Parathyroid adenoma (tissue), 2 donors: ENCODE measurements around the gene POLN.
A peak's percentile ranks its signal among the peaks of the same experiment; 100 is the strongest.

Experiments used
- H2AFZ ChIP-seq: fragments of 300-600 bp; sonication (generic); one replicate; pipeline ENCODE4 v1.7.0; 2017; ENCODE audit warnings: antibody characterized with exemption, mild to moderate bottlenecking
- H3K27ac ChIP-seq: fragments of 300-600 bp; sonication (generic); one replicate; pipeline ENCODE4 v1.7.0; 2017
- H3K27me3 ChIP-seq: fragments of 300-600 bp; sonication (generic); one replicate; pipeline ENCODE4 v1.7.0; 2017; ENCODE audit warnings: low read length; ENCODE audit not compliant: control insufficient read depth, insufficient read depth
- H3K36me3 ChIP-seq: fragments of 300-600 bp; sonication (generic); one replicate; pipeline ENCODE4 v1.7.0; 2017; ENCODE audit warnings: low read length; ENCODE audit not compliant: control insufficient read depth, insufficient read depth
- H3K4me1 ChIP-seq: fragments of 300-600 bp; sonication (generic); one replicate; pipeline ENCODE4 v1.7.0; 2017; ENCODE audit warnings: control low read depth
- H3K4me2 ChIP-seq: fragments of 300-600 bp; sonication (generic); one replicate; pipeline ENCODE4 v1.7.0; 2017; ENCODE audit warnings: low read length
- H3K4me3 ChIP-seq: fragments of 300-600 bp; sonication (generic); one replicate; pipeline ENCODE4 v1.7.0; 2017; ENCODE audit warnings: low read depth, low read length
- H3K79me2 ChIP-seq: fragments of 300-600 bp; sonication (generic); one replicate; pipeline ENCODE4 v1.7.0; 2017; ENCODE audit warnings: control low read depth
- H3K9ac ChIP-seq: fragments of 300-600 bp; sonication (generic); one replicate; pipeline ENCODE4 v1.7.0; 2017; ENCODE audit warnings: mild to moderate bottlenecking
- H3K9me3 ChIP-seq: fragments of 300-600 bp; sonication (generic); one replicate; pipeline ENCODE4 v1.7.0; 2017; ENCODE audit warnings: low read length; ENCODE audit not compliant: control insufficient read depth
- TF ChIP-seq, protein P1 (sequence below): fragments of 300-600 bp; sonication (generic); IDR thresholded peaks from one replicate; pipeline ENCODE4 v1.7.0; 2017; ENCODE audit warnings: antibody characterized with exemption, mild to moderate bottlenecking
- donor health status: primary hyperparathyroidism.

POLN gene

DNA sequence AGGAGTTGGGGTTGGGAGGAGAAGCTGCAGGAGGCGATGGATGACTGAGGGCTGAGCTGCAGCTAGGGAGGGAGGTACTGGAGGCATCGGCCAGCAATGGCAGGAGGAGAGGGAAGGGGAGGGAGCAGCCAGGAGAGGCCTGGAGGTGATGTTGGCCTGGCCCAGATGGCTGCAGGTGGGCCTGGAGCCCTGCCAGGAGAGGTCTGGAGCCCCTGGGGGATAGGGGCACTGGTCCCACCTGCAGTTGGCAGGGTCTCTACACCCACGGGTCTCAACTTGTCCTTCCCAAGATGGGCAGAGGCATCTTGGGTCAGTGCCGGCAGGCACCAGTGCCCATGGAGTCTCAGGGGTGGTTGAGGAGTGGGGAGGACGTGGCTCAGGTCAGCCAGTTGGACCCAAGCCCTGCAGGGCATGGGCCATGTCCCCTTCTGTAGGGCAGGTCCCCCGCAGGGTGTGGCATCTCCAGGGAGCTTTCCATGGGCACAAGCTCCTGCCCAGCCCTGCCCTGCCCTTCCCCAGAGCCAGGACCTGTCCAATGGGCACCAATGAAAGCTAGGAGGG lies 22.6 kb upstream of the POLN start:
- Histone ChIP-seq H3K4me1 (peaks cover 10% of the 10 kb centered on the region), H3K4me3 (no peak overlapping the region), H3K9ac (no peak overlapping the region), H3K36me3 (no peaks in the 10 kb centered on the region), H3K4me2 (no peak overlapping the region), H2AFZ (no peak overlapping the region), H3K27ac (no peak overlapping the region), H3K79me2 (peaks cover 5% of the 10 kb centered on the region), H3K9me3 (no peaks in the 10 kb centered on the region), H3K27me3 (no peaks in the 10 kb centered on the region)
- TF ChIP-seq, protein P1, sequence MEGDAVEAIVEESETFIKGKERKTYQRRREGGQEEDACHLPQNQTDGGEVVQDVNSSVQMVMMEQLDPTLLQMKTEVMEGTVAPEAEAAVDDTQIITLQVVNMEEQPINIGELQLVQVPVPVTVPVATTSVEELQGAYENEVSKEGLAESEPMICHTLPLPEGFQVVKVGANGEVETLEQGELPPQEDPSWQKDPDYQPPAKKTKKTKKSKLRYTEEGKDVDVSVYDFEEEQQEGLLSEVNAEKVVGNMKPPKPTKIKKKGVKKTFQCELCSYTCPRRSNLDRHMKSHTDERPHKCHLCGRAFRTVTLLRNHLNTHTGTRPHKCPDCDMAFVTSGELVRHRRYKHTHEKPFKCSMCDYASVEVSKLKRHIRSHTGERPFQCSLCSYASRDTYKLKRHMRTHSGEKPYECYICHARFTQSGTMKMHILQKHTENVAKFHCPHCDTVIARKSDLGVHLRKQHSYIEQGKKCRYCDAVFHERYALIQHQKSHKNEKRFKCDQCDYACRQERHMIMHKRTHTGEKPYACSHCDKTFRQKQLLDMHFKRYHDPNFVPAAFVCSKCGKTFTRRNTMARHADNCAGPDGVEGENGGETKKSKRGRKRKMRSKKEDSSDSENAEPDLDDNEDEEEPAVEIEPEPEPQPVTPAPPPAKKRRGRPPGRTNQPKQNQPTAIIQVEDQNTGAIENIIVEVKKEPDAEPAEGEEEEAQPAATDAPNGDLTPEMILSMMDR = no peak

DNA sequence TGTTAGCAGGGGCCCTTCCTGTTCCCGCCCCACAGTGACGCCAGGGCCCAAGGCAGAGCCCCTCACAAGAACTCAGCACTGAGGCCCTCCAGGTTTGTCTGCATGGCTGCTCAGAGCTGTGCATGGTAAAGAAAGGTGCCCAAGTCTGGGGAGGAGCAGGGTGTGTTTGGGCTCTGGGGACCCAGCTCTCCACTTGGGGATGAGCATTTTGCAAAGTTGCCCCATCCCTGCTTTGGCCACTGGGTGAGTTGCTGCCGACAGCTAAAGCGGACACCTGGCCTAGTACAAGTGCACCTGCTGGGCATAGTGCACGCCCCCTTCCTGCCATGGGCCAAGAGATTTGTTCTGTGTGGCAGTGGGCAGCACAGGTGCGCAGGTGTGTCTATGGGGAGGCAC lies 22.0 kb upstream of the POLN start:
- no peaks in the 10 kb centered on the region for H3K36me3 ChIP-seq
- peaks cover 13% of the 10 kb centered on the region for H3K4me1 ChIP-seq
- H3K27me3 ChIP-seq = no peaks in the 10 kb centered on the region
- no peak overlapping the region for H3K27ac ChIP-seq
- no peak overlapping the region for H2AFZ ChIP-seq
- no peak overlapping the region for H3K4me3 ChIP-seq
- no peak overlapping the region for H3K9ac ChIP-seq
- H3K4me2 ChIP-seq = no peak overlapping the region
- H3K79me2 ChIP-seq = peaks cover 5% of the 10 kb centered on the region
- H3K9me3 ChIP-seq = no peaks in the 10 kb centered on the region
- TF ChIP-seq, protein P1 = no peak

DNA sequence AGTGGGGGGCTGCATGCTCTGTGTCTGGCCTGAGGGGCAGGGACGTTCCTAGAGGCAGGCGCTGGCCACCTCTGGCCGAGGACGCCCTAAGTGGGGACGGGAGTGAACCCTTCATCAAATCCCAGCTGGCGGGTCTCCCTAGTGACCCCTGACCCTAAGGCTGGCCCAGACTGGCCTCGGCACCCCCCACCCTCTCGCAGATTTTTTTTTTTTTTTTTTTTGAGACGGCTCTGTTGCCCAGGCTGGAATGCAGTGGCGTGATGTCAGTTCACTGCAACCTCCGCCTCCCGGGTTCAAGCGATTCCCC lies 21.0 kb upstream of the POLN start:
- Histone ChIP-seq H3K9ac (no peak overlapping the region), H3K4me2 (peak overlapping the region; percentile 79), H3K4me1 (peaks cover 15% of the 10 kb centered on the region), H3K79me2 (peaks cover 5% of the 10 kb centered on the region), H3K27me3 (no peaks in the 10 kb centered on the region), H3K4me3 (peak overlapping the region; percentile 63), H3K9me3 (no peaks in the 10 kb centered on the region), H2AFZ (peak overlapping the region; percentile 86), H3K27ac (peak overlapping the region; percentile 82), H3K36me3 (no peaks in the 10 kb centered on the region)
- TF ChIP-seq, protein P1 = no peak

DNA sequence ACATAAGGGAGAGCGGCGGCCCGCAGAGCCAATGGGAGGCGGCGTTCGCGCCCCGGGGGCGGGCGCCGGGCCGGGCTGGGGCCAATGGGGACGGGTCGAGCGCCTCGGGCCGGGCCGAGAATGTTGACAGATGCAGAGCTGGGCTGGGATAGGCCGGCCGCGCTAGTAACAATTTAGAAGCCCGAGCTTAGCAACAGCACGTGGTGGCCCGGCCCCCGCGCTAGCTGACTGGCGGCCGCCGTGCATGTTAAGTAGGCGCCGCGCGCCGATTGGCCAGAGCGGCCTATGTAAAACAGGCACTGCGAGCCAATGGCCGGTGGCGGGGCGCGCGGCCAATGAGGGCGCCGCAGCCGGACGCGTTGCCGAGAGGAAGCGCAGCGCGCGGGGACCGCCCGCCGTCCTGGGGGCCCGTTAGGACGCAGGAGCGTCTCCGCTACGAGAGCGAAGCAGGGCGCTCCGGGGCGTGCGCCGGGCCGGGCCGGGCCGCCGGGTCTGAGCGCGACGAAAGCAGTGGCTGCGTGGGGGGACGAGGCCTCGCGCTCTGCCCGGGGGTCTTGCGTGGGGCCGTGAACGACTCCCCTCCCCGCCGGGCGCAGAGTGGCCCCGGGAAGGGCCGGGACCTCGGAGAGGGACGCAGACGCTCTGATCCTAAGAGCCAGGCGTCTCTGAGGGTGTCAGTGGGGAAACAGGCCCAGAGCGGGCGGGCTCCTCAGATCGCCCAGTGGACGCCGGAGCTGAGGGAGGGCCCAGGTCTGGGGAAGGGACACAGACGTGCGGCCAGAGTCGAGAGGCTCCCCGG lies 20.4 kb upstream of the POLN start:
- Histone ChIP-seq H3K4me1 (peaks cover 15% of the 10 kb centered on the region), H3K27ac (peak overlapping the region; percentile 82), H3K9me3 (no peaks in the 10 kb centered on the region), H3K27me3 (no peaks in the 10 kb centered on the region), H3K9ac (no peak overlapping the region), H3K4me3 (peak overlapping the region; percentile 63), H3K79me2 (peaks cover 5% of the 10 kb centered on the region), H3K4me2 (peak overlapping the region; percentile 79), H2AFZ (peak overlapping the region; percentile 86), H3K36me3 (no peaks in the 10 kb centered on the region)
- TF ChIP-seq, protein P1 = no peak

DNA sequence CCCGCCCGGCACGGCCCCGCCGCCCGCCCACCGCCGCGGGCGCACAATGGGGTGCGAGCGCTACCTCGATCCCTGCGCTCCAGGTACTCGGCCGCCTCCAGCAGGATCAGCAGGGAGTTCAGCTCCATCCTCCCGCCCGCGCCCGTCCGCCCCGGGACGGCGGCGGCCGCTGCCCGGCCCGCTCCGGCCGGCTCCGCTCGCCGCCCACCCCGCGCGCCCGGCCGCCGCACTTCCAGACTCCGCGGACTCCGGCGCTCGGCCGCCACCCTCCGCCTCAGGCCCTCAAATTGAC lies 19.9 kb upstream of the POLN start, which contains the start of gene MXD4:
MXD4 (minus strand) TSS at position 257 of the 292 bp plus-strand sequence; CDS start at position 128, 129 bp downstream.
- Histone ChIP-seq H3K36me3 (no peaks in the 10 kb centered on the region), H3K4me3 (peak within 1 kb of the TSS; percentile 86), H3K9me3 (no peaks in the 10 kb centered on the region), H3K79me2 (peaks cover 5% of the 10 kb centered on the region), H3K27ac (peak within 1 kb of the TSS; percentile 82), H3K4me1 (peaks cover 15% of the 10 kb centered on the region), H3K9ac (no peak within 1 kb of the TSS), H3K4me2 (peak within 1 kb of the TSS; percentile 89), H2AFZ (peak within 1 kb of the TSS; percentile 86), H3K27me3 (no peaks in the 10 kb centered on the region)
- TF ChIP-seq, protein P1 = no peak
